ENCODE data around the gene SUB1.
"Not testable (repeated sequence)": the region's sequence is repeated elsewhere in the genome, so short reads cannot be mapped to it uniquely, and the experiment has no call there.

SUB1 gene

DNA sequence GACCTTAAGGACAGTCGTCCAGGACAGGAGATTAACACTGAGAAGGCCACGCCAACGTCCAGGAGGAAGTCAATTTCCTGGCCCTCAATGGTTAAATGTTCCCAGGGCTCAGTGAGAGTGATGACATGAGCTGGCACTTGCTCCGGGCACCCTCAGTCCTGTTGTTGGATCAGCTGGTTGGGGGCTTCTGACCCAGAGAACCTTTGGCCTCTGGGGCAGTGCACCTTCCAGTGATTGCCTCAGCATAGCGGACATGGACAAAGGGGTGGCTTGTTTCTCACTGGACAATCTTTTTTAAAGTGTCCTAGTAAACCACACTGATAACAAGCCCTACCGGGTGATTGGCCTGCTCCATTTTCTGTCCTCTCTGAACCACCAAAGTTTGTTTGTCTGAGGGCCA lies 28.8 kb upstream of the SUB1 start:
- not testable (repeated sequence) for H2AFZ ChIP-seq (ENCODE audit: low read length); H3K9me2 ChIP-seq (ENCODE audit: low read depth, low read length); H4K20me1 ChIP-seq (ENCODE audit: insufficient read depth, low read length); H3K4me3 ChIP-seq (ENCODE audit: low read depth, low read length, poor library complexity, severe bottlenecking); H3K27me3 ChIP-seq (ENCODE audit: insufficient read depth, low read length); H3K36me3 ChIP-seq (ENCODE audit: insufficient read depth, low read length); H3K79me2 ChIP-seq (ENCODE audit: insufficient read depth, low read length); H3K4me2 ChIP-seq (ENCODE audit: low read length); H3F3A ChIP-seq (ENCODE audit: insufficient read depth, low read length); H3K4me1 ChIP-seq (ENCODE audit: insufficient read depth, low read length, severe bottlenecking); H3K9ac ChIP-seq (ENCODE audit: low read length); H3K9me3 ChIP-seq (ENCODE audit: low read length); H3K27ac ChIP-seq (ENCODE audit: low read depth, low read length, poor library complexity, severe bottlenecking)

GRCh38 chr5:32559411-32559810 lies 25.9 kb upstream of the SUB1 start:
- Histone ChIP-seq H3K9me2 (ENCODE audit: low read depth, low read length) (no peaks in the 10 kb centered on the region), H3K27ac (ENCODE audit: low read depth, low read length, poor library complexity, severe bottlenecking) (no peak overlapping the region), H3K9me3 (ENCODE audit: low read length) (no peaks in the 10 kb centered on the region), H3K4me3 (ENCODE audit: low read depth, low read length, poor library complexity, severe bottlenecking) (no peak overlapping the region), H3K36me3 (ENCODE audit: insufficient read depth, low read length) (no peaks in the 10 kb centered on the region), H3K79me2 (ENCODE audit: insufficient read depth, low read length) (no peaks in the 10 kb centered on the region), H3K4me1 (ENCODE audit: insufficient read depth, low read length, severe bottlenecking) (no peaks in the 10 kb centered on the region), H2AFZ (ENCODE audit: low read length) (no peak overlapping the region), H4K20me1 (ENCODE audit: insufficient read depth, low read length) (no peaks in the 10 kb centered on the region), H3K4me2 (ENCODE audit: low read length) (no peak overlapping the region), H3F3A (ENCODE audit: insufficient read depth, low read length) (no peaks in the 10 kb centered on the region), H3K27me3 (ENCODE audit: insufficient read depth, low read length) (no peaks in the 10 kb centered on the region), H3K9ac (ENCODE audit: low read length) (no peak overlapping the region)
- TF ChIP-seq CTCF (IDR thresholded peaks at IDR 0.05; ENCODE audit: low read length): no peak
- no peak for TF ChIP-seq EZH2 (IDR thresholded peaks at IDR 0.05; ENCODE audit: borderline replicate concordance, low read length)

DNA sequence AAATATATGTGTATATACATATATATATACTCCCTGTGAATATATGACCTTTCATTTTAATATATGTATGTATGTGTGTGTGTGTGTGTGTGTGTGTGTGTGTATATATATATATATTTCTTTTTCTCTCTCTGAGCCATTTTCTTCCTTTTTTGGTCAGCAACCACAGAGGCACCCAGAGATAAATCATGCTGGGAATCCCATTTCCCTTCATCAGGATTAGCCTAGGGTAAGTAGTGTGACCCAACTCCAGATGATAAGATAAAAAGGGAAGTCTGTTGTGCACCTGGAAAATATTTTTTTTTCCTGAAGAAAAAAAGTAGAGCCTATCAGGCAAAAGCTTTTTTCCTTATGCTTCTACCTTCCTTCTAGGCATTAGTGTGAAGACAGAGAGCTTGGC lies 25.4 kb upstream of the SUB1 start:
- H3K4me2 ChIP-seq (ENCODE audit: low read length): no peak overlapping the region
- no peaks in the 10 kb centered on the region for H3K27me3 ChIP-seq (ENCODE audit: insufficient read depth, low read length)
- TF ChIP-seq CTCF (IDR thresholded peaks at IDR 0.05; ENCODE audit: low read length): no peak
- TF ChIP-seq EZH2 (IDR thresholded peaks at IDR 0.05; ENCODE audit: borderline replicate concordance, low read length): no peak
- no peaks in the 10 kb centered on the region for H3K9me2 ChIP-seq (ENCODE audit: low read depth, low read length)
- H3K9me3 ChIP-seq (ENCODE audit: low read length): no peaks in the 10 kb centered on the region
- H3K4me3 ChIP-seq (ENCODE audit: low read depth, low read length, poor library complexity, severe bottlenecking): no peak overlapping the region
- no peaks in the 10 kb centered on the region for H3K79me2 ChIP-seq (ENCODE audit: insufficient read depth, low read length)
- no peak overlapping the region for H2AFZ ChIP-seq (ENCODE audit: low read length)
- no peak overlapping the region for H3K9ac ChIP-seq (ENCODE audit: low read length)
- H4K20me1 ChIP-seq (ENCODE audit: insufficient read depth, low read length): no peaks in the 10 kb centered on the region
- no peaks in the 10 kb centered on the region for H3K36me3 ChIP-seq (ENCODE audit: insufficient read depth, low read length)
- no peaks in the 10 kb centered on the region for H3F3A ChIP-seq (ENCODE audit: insufficient read depth, low read length)
- no peaks in the 10 kb centered on the region for H3K4me1 ChIP-seq (ENCODE audit: insufficient read depth, low read length, severe bottlenecking)
- H3K27ac ChIP-seq (ENCODE audit: low read depth, low read length, poor library complexity, severe bottlenecking): no peak overlapping the region

DNA sequence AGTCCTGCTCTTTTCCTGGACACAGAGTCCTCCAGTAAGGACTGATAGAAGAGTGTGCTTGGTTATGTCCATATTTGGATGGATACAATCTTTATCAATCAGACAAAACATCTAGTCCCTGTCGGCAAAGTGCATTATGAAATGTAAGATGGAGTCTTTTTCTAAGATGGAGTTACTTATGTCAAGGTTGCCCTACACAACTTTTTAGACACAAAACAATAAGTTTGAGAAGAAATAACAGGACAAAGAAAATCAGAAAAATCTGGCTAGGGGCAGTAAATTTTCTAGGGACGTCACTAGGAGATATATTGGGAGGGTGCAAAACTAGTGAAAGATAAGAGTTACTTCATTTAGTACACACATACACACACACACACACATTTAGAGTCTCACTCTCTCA lies 23.3 kb upstream of the SUB1 start:
- H3K27me3 ChIP-seq (ENCODE audit: insufficient read depth, low read length): no peaks in the 10 kb centered on the region; the same call in 1 of the 2 replicates
- no peaks in the 10 kb centered on the region for H4K20me1 ChIP-seq (ENCODE audit: insufficient read depth, low read length)
- no peaks in the 10 kb centered on the region for H3K36me3 ChIP-seq (ENCODE audit: insufficient read depth, low read length)
- H2AFZ ChIP-seq (ENCODE audit: low read length): no peak overlapping the region
- H3K27ac ChIP-seq (ENCODE audit: low read depth, low read length, poor library complexity, severe bottlenecking): no peak overlapping the region
- no peaks in the 10 kb centered on the region for H3F3A ChIP-seq (ENCODE audit: insufficient read depth, low read length)
- no peaks in the 10 kb centered on the region for H3K9me2 ChIP-seq (ENCODE audit: low read depth, low read length)
- no peaks in the 10 kb centered on the region for H3K4me1 ChIP-seq (ENCODE audit: insufficient read depth, low read length, severe bottlenecking)
- no peaks in the 10 kb centered on the region for H3K9me3 ChIP-seq (ENCODE audit: low read length)
- no peak overlapping the region for H3K4me2 ChIP-seq (ENCODE audit: low read length)
- H3K9ac ChIP-seq (ENCODE audit: low read length): no peak overlapping the region
- H3K79me2 ChIP-seq (ENCODE audit: insufficient read depth, low read length): no peaks in the 10 kb centered on the region
- H3K4me3 ChIP-seq (ENCODE audit: low read depth, low read length, poor library complexity, severe bottlenecking): no peak overlapping the region
- TF ChIP-seq EZH2 (IDR thresholded peaks at IDR 0.05; ENCODE audit: borderline replicate concordance, low read length): no peak

Measured in OCI-LY1 (cell line).